Posterior vena cava (tissue), 2 donors: Measurements from ENCODE around the gene HOXB1. TPM values are rescaled to one million over a fixed set of nuclear protein-coding genes. Genes with fewer than 3 reads are reported as not detected.

ENCODE experiments used
- DNase-seq: peaks from one replicate; pipeline ENCODE4 v3.0.0-alpha.2; 2020; ENCODE audit warnings: low spot score
- intact Hi-C, 2 donors: fragments of 100-400 bp; cut with DNase I; formaldehyde crosslinking; loops; one replicate each; pipeline versions ENCODE4 v1.14.1 to v1.14.2; 2022 to 2023
- total RNA-seq, 2 donors: library from RNA; stranded (reverse); fragmentation: NEBNext Ultra II Directional; extraction: Animal tissue kit (Norgen Biotek cat#: 25700); gene quantifications; one replicate each; pipeline ENCODE4 v1.2.1, GENCODE V29; 2021
- donor health status: DM: yes; HTN: yes; CAD: no.
- donor health status: DM: yes; HTN: yes; CAD: no.

Gene HOXB1
- total RNA-seq, 2 donors from 2014 or later: not detected

DNA sequence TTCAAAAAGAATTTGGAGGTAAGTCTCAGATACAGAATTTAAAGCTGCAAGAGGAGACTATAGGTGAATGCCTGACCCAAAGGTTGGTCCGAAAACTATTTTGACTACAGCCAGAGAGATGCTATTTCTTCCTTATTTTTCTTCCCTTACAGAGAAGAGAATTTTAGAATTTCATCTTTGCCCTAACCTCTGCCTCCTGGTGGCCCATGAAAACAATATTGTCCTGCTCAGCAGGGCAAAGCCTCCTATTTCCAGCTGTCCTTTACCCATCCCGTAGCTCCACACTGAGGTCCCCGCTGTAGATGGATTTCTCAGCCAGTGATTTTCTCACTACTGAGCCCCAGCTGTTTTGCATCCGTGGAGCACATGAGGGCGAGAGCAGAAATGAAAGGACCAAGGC, 24.6 kb downstream of the HOXB1 start:
- intact Hi-C loops: no loop called here
- DNase-seq: no peak

DNA sequence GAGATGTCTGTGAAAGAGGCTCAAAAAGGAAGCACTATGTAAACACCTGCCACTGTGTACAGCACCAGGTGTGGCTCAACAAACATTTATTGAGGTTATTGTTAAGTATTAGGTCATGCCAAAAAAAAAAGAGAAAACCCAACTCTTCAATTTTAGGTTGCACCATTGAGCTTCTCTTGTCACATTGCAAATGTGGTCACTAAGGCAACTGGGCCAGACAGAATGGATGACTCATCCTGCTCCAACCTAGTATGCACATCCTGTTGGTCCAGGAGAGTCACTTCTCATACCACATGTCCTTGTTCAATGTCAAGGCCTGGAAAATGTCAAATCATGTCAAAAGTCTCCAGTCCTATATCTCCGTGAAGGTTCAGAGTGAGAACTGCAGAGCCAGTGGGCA, 25.0 kb downstream of the HOXB1 start:
- no peak for DNase-seq
- intact Hi-C loops: no loop called here

DNA sequence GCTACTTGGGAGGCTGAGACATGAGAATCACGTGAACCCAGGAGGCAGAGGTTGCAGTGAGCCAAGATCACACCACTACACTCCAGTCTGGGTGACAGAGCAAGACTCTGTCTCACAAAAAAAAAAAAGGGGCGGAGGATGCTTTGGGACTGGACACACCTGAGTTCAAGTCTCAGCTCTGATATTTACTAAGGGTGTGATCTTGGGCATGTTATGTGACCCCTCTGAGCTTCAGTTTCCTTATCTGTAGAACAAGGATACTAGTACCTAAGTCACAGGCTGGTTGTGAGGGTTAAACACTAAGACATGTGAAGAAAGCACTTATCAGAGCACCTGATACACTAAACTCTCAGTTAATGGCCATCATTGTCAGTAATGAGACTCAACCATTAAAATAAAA, 25.9 kb downstream of the HOXB1 start:
- DNase-seq: no peak
- intact Hi-C loops: loop anchor here in 1 of 2 donors (5.0 kb wide), 1 partner anchor 32 kb away; no protein-coding TSS in a partner anchor

DNA sequence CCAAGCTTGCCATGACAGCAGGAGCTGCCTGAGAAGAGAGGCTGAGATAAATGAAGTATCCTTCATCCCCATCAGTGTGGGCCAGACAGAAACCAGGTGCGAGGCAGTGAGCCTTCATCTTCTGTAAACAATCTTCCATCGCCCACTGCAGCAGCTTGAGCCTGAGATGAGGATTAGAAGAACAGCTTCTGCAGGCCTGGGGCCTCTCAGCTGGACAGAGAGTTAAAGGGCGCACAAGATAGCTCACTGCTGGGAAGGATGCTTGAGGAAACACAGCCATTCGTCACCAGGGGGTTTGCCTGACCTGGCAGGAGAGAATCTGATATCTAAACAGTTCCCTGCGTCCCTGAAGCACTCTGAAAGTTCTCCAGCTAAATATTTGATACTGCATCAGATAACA, 27.1 kb downstream of the HOXB1 start:
- DNase-seq: no peak
- intact Hi-C loops: loop anchor here in 1 of 2 donors (5.0 kb wide), 1 partner anchor 34 kb away; no protein-coding TSS in a partner anchor

DNA sequence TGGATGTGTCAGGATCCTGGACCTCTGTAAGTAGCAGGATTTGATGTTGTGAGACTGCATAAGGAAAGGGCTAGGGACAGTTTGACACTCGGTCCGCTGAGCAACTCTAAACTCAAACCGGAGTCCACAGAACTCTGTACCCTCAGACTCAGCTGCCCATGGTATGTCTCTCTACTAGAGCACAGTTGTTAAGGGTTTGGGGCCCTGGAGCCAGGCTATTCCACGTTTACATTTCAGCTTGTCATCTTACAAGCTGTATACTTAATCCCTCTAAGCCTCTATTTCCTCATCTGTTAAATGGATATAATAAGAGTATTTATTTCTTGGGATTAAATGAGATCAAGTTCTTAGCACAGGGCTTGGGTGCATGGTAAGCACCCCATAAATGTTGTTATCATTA, 27.9 kb downstream of the HOXB1 start:
- intact Hi-C loops: loop anchor here in 1 of 2 donors (5.0 kb wide), 1 partner anchor 34 kb away; no protein-coding TSS in a partner anchor
- no peak for DNase-seq

DNA sequence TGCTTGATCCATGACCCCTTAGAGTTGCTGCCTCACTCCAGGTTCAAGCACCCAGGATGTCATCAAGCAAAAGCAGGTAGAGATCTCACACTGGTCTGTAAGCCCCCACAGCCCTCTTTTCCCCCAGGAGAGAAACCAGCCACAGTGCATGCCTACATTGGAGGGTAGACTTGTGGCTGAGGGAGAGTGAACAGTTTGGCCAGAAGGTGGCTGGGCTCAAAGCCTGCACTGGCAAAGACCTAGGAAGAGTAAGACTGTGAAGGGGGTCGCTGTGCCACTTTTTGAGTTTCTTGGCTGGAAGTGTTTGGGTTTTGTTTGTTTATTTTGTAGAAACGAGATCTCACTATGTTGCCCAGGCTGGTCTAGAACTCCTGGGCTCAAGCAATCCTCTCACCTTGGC, 28.5 kb downstream of the HOXB1 start:
- intact Hi-C loops: loop anchor here in 1 of 2 donors (5.0 kb wide), 1 partner anchor 35 kb away; no protein-coding TSS in a partner anchor
- no peak for DNase-seq

DNA sequence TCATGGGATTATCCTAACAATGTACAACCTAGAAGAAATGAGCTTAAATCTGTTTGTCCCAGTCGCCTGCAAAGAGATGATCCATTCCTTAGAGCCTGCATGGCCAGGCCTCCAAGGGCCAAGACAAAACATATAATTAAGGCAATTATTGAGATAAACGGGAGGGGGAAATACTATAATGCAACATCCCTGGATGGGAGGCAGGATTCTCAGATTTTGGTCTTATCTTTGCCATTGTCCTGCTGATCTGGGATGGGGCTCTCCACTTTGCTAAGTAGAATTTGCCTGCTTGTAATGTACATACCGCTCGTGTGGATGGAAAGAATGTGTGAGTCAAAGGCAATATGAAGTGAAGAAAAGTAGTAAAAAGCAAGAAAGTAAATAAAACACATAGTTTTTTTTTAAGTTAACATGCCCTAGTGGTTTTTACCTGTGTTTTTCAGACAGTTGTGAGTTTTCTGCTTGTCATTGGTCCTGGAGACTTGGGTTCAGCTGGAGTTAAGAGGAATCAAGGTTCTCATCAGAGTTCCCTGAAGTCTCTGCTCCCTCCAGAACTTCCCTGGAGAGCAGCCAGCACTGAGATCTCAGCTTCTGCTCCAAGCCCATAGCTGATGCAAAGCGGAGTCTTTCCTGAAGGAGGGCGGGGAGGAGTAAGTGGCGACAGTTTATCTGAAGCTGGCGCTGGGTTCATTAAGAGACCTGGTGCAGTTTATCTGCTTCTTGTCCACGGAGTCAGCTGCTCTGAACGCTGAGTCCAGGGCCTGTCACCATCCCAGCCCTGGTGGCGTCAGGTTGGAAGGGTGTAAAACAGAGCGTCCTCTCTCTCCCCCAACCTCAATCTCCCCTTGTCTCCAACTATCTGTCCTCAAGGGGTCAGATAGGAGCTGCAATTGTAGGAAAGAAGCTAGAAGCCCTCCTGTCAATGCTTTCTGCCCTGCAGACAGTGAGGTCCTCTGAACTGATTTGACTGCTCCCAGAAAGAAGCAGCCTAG, 30.1 kb downstream of the HOXB1 start:
- intact Hi-C loops: loop anchor here in 1 of 2 donors (5.0 kb wide), 1 partner anchor 37 kb away; no protein-coding TSS in a partner anchor

DNA sequence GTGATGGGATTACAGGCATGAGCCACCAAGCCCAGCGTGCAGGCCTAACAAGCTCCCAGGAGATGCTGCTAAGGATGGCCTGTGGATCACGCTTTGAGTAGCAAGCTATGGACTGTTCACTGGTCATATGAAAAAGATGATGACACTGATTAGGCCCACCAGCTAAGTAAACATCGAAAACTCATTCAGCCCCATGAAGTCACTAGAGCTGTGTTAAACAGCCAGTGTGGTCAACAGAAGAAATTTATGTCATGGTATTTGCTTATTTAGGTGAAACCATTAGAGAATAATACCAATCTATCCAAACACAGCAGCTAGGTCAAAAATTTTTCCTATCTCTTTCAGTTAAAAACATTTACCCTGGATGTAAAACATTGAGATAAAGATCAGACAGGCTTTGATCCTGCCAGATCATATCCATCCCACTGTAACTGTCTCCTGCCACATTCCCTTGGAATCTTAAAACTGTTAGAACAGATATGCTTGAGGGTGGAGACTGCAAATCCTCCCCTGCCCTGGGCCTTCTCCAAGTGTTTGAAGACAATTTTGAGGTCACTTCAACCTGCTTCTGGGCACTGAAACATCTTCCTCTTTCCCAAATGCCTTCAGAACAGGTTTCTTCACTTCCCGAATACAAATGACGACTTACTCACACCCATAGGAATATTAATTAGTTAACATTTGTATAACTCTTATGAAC, 30.9 kb downstream of the HOXB1 start:
- DNase-seq: no peak
- intact Hi-C loops: loop anchor here in 1 of 2 donors (5.0 kb wide), 1 partner anchor 37 kb away; no protein-coding TSS in a partner anchor

More for the DNA sequence above, 30.1 kb downstream of the HOXB1 start:
- DNase-seq: no peak

DNA sequence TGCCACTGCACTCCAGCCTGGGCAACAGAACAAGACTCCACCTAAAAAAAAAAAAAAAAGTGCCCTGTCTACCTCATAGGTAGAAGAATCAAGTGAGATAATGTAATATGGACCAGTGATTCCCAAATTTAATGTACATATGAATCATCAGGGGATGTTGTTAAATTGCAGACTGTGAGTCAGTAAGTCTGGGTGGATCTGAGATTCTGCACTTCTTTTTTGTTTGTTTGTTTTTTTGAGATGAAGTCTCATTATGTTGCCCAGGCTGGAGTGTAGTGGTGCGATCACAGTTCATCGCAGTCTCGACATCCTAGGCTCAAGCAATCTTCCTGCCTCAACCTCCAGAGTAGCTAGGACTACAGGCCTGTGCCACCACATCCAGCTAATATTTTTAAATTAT, 31.6 kb downstream of the HOXB1 start:
- DNase-seq: no peak
- intact Hi-C loops: no loop called here

DNA sequence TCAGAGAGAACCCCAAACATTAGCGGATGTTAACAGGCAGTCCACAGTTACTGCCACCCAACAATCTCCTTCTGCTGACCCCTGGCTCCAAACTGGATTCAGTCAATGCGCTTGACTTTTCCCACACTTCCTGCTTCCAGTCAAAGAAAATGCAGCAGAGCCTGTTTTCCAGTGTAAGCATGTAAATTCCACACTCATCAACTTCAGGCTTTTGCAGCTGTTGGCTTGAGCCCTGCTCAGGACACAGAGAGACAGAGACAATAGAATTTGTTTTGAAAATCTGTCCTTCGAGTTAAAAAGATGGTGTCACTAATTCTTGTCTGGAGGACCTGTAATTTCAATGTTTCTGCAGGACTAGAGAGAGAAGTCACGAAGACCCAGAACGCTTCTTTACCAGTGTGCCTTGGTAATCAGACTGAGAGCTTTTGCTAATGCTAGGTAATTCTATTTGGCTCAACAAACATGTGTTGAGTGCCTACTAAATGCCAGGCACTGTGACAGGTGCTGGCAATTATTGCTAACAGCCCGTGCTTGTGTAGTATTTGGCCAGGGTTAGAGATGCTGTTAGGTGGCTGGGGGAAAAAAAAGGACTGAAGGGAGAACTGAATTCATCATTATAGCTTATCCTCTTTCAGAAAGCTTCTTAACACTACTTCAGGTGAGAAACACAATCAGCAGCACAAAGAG, 32.5 kb downstream of the HOXB1 start:
- intact Hi-C loops: no loop called here
- DNase-seq: no peak

DNA sequence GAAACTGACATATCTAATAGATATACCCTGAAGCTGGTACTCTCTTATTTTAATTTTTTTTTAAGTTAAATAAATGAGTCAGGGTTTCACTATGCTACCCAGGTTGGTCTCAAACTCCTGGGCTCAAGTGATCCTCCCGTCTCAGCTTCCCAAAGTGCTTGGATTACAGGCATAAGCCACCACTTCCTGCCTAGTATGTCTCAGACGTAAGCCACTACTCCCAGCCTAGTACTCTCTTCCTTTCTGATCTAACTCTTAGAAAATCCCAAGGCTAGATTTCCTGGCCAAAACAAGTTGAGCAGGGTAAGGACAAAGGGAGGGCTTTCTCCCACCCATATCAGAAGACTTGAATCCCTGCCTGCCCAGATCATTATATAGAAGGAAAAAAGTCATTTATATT, 33.7 kb downstream of the HOXB1 start:
- intact Hi-C loops: no loop called here
- DNase-seq: no peak

DNA sequence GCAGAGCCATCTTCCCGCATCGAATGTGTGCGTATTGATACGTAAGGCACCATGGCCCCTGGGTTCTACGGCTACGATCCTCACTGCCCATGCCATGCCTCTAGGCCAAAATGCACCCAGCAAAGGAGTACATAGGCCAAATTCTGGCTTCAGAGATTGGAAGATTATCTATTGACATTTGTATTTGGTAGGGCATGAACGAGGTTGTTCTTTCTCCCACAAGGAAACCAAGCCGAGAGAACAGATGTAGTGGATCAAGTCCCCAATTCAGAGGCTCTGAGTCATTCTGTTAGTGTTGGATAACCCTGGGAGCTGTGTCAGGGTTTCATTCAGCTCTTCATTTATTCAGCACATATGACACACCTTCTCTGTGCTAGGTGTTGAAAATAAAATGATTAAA, 36.5 kb downstream of the HOXB1 start:
- DNase-seq: no peak
- intact Hi-C loops: loop anchor here in 1 of 2 donors (5.0 kb wide), 1 partner anchor 48 kb away; no protein-coding TSS in a partner anchor

DNA sequence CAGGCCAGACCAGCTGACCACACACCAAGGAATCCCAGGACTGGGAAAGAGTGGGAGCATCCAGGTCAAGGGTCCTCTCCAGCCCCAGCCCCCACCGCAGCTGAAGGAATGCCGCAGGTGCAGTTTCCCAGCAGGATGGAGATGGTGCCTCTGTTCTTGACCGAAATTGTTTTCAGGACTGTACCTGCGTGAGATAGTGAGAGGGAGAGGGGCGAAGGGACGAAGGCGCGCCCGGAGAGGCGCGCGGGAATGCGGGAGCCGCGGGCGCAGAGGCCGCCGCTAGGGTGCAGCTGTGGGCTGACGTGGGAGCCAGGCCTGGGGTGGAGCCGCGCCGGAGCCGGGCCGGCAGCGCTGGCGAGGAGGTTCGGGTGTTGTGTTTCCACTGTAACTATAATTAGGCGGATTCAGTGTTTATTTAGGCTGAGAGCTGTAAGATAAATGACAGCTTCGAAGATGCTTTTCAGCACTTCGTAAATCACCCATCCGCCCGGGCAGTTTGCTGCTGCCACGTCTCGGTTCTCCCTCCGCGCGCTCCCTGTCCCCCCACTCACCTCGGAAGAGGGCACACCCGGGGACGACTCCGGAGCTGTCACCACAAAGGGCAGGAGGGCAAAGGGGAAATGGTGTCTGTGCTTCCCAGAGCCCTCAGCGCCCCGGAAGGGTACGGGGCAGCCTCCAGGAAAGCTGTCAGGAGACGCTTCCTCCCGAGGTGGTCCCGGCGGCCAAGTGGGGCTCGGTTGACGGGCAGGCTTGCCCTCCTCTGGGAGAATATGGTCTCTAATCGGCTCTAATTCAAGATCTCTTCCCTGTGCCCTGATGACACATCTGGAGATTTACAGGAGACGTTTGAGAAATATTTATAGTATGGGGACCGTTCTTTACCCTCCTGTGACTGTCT, 38.2 kb downstream of the HOXB1 start:
- DNase-seq: peak; percentile 90
- intact Hi-C loops: loop anchor here in 1 of 2 donors (1.0 to 5.0 kb wide), 2 partner anchors 50 to 98 kb away; partner anchors contain the start of gene HOXB3

DNA sequence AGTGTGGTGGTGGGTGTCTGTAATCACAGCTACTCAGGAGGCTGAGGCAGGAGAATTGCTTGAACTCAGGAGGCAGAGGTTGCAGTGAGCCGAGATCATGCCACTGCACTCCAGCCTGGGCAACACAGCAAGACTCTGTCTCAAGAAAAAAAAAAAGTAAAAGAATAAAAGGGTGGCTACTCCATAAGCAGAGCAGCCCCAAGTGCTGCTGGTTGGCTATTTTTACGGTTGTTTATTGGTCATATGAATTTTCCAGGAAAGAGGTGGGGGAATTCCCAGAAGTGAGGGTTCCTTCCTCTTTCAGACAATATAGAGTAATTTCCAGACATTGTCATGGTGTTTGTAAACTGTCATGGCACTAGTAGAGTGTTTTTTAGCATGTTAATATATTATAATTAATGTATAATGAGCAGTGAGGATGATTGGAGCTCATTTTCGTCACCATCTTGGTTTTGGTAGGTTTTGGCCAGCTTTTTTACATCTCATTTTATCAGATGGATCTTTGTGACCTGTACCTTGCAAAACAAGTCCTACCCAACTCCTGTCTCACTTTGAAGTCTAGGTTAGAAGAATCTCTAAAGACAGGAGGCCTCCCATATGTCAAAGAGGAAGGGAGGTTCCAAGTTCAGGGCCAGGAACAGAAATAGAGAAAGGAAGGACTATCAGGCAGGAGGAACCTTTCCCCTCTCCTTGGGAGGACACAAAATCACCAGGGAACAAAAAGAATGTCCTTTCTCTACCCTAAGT, 39.1 kb downstream of the HOXB1 start:
- intact Hi-C loops: loop anchor here in 1 of 2 donors (5.0 kb wide), 1 partner anchor 51 kb away; no protein-coding TSS in a partner anchor
- DNase-seq: no peak

DNA sequence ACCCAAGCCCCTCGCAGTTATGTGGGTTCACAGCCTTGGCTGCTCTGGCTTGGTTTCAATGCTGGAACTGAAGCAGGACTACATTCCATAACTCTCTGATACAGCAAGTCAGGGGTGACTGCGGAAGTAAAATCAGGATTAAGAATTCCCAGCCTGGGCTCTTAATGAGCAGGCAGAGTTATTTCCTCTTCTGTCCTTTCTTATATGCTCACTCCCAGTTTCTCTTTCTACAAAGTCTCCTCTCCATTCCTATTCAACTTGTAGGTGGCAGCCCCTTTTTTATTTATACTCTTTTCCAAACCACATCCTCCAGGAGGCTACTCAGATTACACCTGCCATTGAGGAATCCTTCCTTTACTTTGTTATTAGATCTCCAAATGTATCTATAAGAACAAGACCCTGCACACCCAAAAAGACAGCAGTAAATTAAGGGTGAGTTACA, 40.3 kb downstream of the HOXB1 start:
- DNase-seq: no peak
- intact Hi-C loops: loop anchor here in 1 of 2 donors (5.0 kb wide), 1 partner anchor 52 kb away; no protein-coding TSS in a partner anchor

DNA sequence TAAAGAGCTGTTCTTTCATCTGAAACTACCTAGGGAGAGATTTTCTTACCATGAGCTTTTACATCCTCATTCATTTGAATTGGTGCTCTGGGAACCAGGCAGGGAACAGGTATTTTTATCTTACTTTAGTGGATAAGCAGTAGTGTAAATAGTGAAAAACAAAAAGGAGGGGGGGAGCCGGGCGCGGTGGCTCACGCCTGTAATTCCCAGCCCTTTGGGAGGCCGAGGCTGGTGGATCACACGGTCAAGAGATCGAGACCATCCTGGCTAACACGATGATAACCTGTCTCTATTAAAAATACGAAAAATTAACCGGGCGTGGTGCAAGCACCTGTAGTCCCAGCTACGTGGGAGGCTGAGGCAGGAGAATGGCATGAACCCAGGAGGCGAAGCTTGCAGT, 41.0 kb downstream of the HOXB1 start:
- intact Hi-C loops: loop anchor here in 1 of 2 donors (5.0 kb wide), 1 partner anchor 53 kb away; no protein-coding TSS in a partner anchor
- DNase-seq: no peak

DNA sequence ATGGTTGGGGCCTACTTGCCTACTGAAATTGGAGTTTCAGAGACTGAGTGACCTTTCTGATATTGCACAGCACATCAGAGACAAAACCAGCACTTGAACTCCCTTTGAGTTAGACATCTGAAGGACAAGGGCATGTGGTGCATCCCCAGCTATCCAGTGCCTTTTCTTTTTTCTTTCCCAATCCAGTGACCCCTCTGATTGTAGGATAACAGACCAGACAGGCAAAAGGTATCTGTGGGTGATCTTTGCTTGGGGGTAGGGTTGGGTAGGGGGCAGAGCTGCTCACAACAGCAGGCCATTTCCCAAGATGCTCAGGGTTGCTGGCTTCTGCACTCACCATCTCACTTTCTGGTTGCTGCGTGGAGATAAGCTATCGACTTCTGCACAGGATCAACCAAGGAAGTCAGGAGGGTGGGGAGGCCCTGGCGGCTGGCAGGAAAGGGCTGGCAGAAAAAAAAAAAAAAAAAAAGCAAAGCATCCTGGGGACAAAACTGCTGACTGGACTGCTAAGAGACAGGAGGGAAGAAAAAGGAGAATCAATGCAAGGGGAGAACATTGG, 42.2 kb downstream of the HOXB1 start:
- no peak for DNase-seq

More for the DNA sequence above, 42.2 kb downstream of the HOXB1 start:
- intact Hi-C loops: no loop called here
